Measurements from ENCODE around the gene ABCC1. TPM values are rescaled to one million over a fixed set of nuclear protein-coding genes. Genes with fewer than 3 reads are reported as not detected.

ABCC1 gene
- polyA plus RNA-seq, 1 donor from 2014 or later: 3.0 TPM

DNA sequence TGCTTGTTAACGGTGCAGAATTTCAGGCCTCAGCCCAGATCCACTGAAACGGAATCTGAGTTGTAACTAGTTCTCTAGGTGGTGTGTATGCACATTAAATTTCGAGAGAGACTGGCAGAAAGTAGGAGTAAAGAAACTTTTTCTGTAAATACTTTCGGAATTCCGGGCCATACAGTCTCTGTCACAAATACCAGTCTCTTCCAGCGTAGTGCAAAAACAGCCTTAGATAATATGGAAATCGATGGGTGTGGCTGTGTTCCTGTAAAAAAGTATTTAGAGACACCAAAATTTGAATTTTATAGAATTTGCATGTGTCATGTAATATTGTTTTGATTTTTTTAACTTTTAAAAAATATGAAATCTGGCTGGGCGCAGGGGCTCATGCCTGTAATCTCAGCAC, 109.7 kb downstream of the ABCC1 start:
- Histone ChIP-seq H3K9ac (ENCODE audit: low read length) (no peak overlapping the region), H3K9me2 (ENCODE audit: insufficient read depth, low read length) (no peaks in the 10 kb centered on the region), H3K9me3 (ENCODE audit: low read length) (no peaks in the 10 kb centered on the region), H3K27me3 (ENCODE audit: insufficient read depth, low read depth, low read length) (no peaks in the 10 kb centered on the region), H3K4me3 (ENCODE audit: low read length) (no peak overlapping the region), H3K36me3 (ENCODE audit: insufficient read depth, low read length) (no peaks in the 10 kb centered on the region), H3F3A (ENCODE audit: insufficient read depth, low read length, poor library complexity, severe bottlenecking) (no peaks in the 10 kb centered on the region), H3K79me2 (replicated peaks; ENCODE audit: insufficient read depth, low read length) (no peaks in the 10 kb centered on the region), H3K27ac (ENCODE audit: low read length) (no peak overlapping the region), H3K4me2 (ENCODE audit: low read length) (no peak overlapping the region), H2AFZ (ENCODE audit: low read depth, low read length) (no peak overlapping the region), H4K20me1 (ENCODE audit: insufficient read depth) (no peaks in the 10 kb centered on the region)
- TF ChIP-seq EP300 (conservative IDR thresholded peaks at IDR 0.05; ENCODE audit: poor library complexity, severe bottlenecking): no peak
- no peak for TF ChIP-seq MXI1 (conservative IDR thresholded peaks at IDR 0.05; ENCODE audit: poor library complexity, severe bottlenecking)
- TF ChIP-seq, protein P1, sequence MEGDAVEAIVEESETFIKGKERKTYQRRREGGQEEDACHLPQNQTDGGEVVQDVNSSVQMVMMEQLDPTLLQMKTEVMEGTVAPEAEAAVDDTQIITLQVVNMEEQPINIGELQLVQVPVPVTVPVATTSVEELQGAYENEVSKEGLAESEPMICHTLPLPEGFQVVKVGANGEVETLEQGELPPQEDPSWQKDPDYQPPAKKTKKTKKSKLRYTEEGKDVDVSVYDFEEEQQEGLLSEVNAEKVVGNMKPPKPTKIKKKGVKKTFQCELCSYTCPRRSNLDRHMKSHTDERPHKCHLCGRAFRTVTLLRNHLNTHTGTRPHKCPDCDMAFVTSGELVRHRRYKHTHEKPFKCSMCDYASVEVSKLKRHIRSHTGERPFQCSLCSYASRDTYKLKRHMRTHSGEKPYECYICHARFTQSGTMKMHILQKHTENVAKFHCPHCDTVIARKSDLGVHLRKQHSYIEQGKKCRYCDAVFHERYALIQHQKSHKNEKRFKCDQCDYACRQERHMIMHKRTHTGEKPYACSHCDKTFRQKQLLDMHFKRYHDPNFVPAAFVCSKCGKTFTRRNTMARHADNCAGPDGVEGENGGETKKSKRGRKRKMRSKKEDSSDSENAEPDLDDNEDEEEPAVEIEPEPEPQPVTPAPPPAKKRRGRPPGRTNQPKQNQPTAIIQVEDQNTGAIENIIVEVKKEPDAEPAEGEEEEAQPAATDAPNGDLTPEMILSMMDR (IDR thresholded peaks at IDR 0.05; ENCODE audit: poor library complexity, severe bottlenecking): no peak
- no peak for TF ChIP-seq TAF1 (IDR thresholded peaks at IDR 0.05; ENCODE audit: low read depth)
- no peak for TF ChIP-seq EZH2 (IDR thresholded peaks at IDR 0.05; ENCODE audit: borderline replicate concordance, insufficient read depth, low read length, poor library complexity, severe bottlenecking)
- no peak for TF ChIP-seq POLR2AphosphoS5 (IDR thresholded peaks at IDR 0.05)
- TF ChIP-seq RAD21 (conservative IDR thresholded peaks at IDR 0.05): no peak
- no peak for TF ChIP-seq SMC3 (conservative IDR thresholded peaks at IDR 0.05; ENCODE audit: poor library complexity)
- TF ChIP-seq, protein P2, sequence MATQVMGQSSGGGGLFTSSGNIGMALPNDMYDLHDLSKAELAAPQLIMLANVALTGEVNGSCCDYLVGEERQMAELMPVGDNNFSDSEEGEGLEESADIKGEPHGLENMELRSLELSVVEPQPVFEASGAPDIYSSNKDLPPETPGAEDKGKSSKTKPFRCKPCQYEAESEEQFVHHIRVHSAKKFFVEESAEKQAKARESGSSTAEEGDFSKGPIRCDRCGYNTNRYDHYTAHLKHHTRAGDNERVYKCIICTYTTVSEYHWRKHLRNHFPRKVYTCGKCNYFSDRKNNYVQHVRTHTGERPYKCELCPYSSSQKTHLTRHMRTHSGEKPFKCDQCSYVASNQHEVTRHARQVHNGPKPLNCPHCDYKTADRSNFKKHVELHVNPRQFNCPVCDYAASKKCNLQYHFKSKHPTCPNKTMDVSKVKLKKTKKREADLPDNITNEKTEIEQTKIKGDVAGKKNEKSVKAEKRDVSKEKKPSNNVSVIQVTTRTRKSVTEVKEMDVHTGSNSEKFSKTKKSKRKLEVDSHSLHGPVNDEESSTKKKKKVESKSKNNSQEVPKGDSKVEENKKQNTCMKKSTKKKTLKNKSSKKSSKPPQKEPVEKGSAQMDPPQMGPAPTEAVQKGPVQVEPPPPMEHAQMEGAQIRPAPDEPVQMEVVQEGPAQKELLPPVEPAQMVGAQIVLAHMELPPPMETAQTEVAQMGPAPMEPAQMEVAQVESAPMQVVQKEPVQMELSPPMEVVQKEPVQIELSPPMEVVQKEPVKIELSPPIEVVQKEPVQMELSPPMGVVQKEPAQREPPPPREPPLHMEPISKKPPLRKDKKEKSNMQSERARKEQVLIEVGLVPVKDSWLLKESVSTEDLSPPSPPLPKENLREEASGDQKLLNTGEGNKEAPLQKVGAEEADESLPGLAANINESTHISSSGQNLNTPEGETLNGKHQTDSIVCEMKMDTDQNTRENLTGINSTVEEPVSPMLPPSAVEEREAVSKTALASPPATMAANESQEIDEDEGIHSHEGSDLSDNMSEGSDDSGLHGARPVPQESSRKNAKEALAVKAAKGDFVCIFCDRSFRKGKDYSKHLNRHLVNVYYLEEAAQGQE (IDR thresholded peaks at IDR 0.05; ENCODE audit: borderline replicate concordance): no peak

DNA sequence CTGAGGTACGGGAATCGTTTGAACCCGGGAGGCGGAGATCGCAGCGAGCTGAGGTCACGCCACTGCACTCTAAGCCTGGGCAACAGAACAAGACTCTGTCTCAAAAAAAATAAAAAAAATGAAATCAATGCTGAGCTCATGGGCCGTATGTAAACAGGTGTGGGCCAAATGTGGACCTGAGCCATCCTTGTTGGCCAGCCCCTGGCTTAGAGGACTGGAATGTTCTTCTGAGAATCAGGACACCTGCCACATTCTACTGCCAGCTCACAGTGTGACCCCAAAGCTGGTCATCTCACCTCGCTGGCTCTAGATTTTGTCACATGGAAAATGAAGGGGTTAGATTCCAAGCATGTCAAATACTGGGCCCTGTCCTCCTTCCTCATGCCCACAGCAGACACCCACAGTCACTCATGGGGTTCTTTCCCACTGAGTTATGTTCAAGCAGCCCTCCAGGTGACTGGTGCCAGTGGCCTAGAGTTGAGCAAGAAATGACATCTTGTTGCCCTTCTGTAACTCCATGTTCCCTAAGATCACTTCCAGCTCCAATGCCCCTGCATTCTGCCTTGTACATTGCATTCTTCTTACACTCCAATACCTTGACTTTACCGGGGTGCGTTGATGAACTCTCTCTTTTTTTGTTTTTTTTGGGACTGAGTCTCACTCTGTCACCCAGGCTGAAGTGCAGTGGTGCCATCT, 110.6 kb downstream of the ABCC1 start:
- H3K36me3 ChIP-seq (ENCODE audit: insufficient read depth, low read length): no peaks in the 10 kb centered on the region
- H3K27me3 ChIP-seq (ENCODE audit: insufficient read depth, low read depth, low read length): no peaks in the 10 kb centered on the region
- H2AFZ ChIP-seq (ENCODE audit: low read depth, low read length): no peak overlapping the region
- TF ChIP-seq, protein P1 (IDR thresholded peaks at IDR 0.05; ENCODE audit: poor library complexity, severe bottlenecking): no peak
- TF ChIP-seq EP300 (conservative IDR thresholded peaks at IDR 0.05; ENCODE audit: poor library complexity, severe bottlenecking) (no peak), POLR2AphosphoS5 (IDR thresholded peaks at IDR 0.05) (no peak), RAD21 (conservative IDR thresholded peaks at IDR 0.05) (no peak), TAF1 (IDR thresholded peaks at IDR 0.05; ENCODE audit: low read depth) (no peak), MXI1 (conservative IDR thresholded peaks at IDR 0.05; ENCODE audit: poor library complexity, severe bottlenecking) (no peak)
- no peaks in the 10 kb centered on the region for H4K20me1 ChIP-seq (ENCODE audit: insufficient read depth)
- no peaks in the 10 kb centered on the region for H3K9me3 ChIP-seq (ENCODE audit: low read length)
- no peaks in the 10 kb centered on the region for H3F3A ChIP-seq (ENCODE audit: insufficient read depth, low read length, poor library complexity, severe bottlenecking)
- H3K79me2 ChIP-seq (replicated peaks; ENCODE audit: insufficient read depth, low read length): no peaks in the 10 kb centered on the region
- H3K9ac ChIP-seq (ENCODE audit: low read length): no peak overlapping the region
- H3K4me2 ChIP-seq (ENCODE audit: low read length): no peak overlapping the region
- H3K9me2 ChIP-seq (ENCODE audit: insufficient read depth, low read length): no peaks in the 10 kb centered on the region
- H3K27ac ChIP-seq (ENCODE audit: low read length): no peak overlapping the region
- H3K4me3 ChIP-seq (ENCODE audit: low read length): no peak overlapping the region
